Transverse colon (tissue), 4 donors: Measurements from ENCODE around the gene USP20.

ENCODE experiments used
- POLR2A ChIP-seq: fragments of 450-650 bp; IDR thresholded peaks from one replicate; pipeline ENCODE4 v1.6.1; 2016; ENCODE audit warnings: antibody characterized with exemption, mild to moderate bottlenecking, moderate library complexity
- POLR2AphosphoS5 ChIP-seq, 3 donors: sonication (generic); formaldehyde crosslinking; IDR thresholded peaks; one replicate each; pipeline ENCODE4 v1.6.1; 2016; ENCODE audit warnings: antibody characterized with exemption in 3 of 3
- TF ChIP-seq, protein P1 (sequence below), 5 experiments: fragments of 200-600 bp in 3 of 5; fragments of 450-650 bp in 2 of 5; sonication (generic) in 3 of 5; IDR thresholded peaks; 1 replicate in 2 of 5; 2 replicates in 3 of 5; pipeline ENCODE4 v1.5.1; 2016 to 2017; ENCODE audit warnings: antibody characterized with exemption in 5 of 5, inconsistent platforms in 3 of 5, mild to moderate bottlenecking in 2 of 5, moderate library complexity in 1 of 5

DNA sequence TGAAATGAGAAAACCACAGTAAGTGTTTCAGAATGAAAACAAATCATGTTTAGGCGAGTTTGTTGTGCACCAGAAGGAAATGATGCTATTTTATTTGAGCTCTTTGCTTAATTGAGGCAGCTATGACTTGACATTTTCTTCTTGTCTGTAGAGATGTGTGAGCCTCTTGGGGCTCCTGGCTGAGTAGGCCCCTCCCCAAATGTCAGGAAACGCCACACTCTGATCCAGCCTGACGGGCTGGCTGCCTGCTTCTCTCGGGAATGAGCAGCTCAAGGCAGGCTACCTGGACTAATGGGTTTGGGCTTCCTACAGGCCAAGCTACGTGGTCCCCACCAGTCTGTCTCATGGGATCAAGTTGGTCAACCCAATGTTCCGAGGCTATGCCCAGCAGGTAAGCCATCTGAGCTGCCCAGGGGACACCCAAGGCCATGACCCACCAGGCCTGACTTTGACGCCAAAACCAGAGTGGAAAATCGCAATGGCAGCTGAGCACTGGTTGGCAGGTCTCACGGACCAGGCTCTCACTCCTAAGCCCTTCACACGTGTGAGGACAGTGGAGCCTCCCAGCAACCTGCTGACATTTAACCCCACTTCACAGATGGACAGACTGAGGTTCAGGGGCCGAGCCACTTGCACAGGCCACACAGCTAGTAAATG is 29.9 kb downstream of the USP20 start:
- TF ChIP-seq, protein P1, sequence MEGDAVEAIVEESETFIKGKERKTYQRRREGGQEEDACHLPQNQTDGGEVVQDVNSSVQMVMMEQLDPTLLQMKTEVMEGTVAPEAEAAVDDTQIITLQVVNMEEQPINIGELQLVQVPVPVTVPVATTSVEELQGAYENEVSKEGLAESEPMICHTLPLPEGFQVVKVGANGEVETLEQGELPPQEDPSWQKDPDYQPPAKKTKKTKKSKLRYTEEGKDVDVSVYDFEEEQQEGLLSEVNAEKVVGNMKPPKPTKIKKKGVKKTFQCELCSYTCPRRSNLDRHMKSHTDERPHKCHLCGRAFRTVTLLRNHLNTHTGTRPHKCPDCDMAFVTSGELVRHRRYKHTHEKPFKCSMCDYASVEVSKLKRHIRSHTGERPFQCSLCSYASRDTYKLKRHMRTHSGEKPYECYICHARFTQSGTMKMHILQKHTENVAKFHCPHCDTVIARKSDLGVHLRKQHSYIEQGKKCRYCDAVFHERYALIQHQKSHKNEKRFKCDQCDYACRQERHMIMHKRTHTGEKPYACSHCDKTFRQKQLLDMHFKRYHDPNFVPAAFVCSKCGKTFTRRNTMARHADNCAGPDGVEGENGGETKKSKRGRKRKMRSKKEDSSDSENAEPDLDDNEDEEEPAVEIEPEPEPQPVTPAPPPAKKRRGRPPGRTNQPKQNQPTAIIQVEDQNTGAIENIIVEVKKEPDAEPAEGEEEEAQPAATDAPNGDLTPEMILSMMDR (IDR thresholded peaks at IDR 0.05) = no peak
- TF ChIP-seq POLR2A = no peak
- no peak for TF ChIP-seq POLR2AphosphoS5 (IDR thresholded peaks at IDR 0.05)
